ENCODE measurements around the gene SGTB.
"Not testable (repeated sequence)": the region's sequence is repeated elsewhere in the genome, so short reads cannot be mapped to it uniquely, and the experiment has no call there.

Gene SGTB

DNA sequence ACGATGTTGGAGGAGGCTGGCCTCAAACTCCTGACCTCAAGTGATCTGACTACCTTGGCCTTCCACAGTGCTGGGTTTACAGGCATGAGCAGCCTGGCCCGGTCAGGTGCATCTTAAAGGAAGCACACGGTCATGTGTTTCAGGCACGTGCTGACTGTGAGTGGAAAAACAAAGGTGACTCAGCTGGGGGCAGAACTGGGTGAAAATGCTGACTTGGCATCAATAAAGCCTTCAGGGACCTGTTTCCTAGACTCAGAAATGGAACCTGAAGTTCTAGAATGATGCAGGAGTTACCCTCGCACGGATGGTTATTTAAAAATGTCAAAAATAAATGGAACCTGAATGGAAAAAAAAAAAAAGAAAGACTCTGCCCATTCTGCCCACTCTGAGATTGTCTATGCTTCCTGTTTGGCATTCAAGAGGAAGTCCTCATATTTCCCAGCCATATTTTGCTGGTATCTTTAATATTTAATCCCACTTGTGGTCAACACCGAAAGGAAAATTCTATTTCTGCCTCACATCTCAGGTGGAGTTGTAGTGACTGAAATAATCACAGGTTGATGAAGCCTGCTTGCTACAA lies 12.4 kb upstream of the SGTB start:
- DNase-seq (ENCODE audit: low read depth), result not testable (repeated sequence)

DNA sequence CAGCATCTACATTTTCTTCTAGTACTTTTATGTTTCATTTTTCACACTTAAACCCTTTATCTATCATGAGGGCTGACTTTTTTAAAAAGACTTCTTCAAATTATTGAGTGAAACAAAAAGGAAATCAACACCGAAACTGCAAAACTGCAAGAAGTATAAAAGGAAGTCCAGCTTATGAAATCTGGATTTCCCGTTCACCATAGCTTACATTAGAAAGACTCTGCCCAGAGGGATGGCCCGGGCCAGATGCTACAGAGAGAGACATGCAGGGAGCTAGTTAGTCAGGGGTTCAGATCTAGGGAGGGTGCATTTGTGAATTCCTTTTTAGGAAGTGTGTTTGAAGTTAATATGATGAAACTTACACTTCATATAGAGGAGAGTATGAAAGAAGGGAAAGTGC lies 10.1 kb upstream of the SGTB start:
- DNase-seq (ENCODE audit: low read depth), result not testable (repeated sequence)

DNA sequence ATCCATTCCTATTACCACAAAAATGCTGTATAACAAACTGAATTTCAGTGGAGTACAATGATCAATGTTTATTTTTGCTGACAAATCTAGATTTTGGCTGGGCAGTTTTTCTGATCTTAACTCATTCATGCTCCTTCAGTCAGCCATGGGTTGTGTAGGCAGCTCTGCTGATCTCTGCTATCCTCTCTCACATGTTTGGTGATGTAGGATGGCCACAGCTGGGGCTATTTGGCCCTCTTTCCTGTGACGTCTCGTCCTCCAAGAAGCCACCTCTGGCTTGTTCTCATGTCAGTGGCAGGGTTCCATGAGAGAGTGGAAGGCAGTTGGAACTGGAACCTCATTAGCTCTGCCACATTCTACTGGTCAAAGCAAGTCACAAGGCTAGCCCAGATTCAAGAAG lies 9.0 kb upstream of the SGTB start:
- no peak for DNase-seq (ENCODE audit: low read depth)

DNA sequence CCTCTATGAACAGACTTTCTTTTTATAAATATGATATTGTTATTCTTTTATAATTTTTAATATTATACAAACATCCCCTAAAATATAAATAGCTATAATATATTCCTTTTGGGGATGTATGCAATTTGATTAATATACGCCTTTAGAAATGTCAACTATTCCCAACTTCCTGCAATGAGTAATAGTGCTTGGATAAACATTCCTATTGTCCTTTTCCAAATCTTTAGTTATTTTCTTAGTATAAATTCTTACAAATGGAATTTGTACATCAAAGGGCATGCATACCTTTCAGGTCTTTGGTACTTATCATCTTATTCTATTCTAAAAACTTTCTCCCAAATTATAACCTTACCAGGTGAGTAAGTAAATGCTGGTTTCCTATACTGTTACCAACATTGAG lies 6.3 kb upstream of the SGTB start:
- DNase-seq (ENCODE audit: low read depth), result peak; percentile 41

DNA sequence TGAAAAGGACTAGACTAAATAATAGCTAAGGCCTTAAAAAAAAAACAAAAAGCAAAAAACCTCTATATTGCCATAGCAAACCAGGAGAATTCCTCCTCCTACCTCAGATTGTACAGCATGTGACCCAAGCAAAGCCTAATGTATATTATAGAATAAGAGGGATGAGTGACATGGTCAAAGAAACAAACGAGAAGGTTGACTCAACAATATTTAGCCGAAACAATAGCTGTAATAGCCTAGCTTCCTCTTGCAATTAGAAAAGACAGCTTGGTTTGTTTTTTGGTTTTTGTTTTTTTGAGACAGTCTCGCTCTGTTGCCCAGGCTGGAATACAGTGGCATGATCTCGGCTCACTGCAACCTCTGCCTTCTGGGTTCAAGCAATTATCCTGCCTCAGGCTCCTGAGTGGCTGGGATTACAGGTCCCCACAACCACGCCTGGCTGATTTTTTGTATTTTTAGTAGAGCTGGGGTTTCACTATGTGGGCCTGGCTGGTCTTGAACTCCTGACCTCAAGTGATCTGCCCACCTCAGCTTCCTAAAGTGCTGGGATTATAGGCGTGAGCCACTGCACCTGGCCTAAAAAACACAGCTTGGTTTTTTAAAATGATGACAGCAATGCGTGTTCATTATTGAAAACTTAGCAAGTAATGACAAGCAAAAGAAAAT lies 5.7 kb upstream of the SGTB start:
- no peak for DNase-seq (ENCODE audit: low read depth)

DNA sequence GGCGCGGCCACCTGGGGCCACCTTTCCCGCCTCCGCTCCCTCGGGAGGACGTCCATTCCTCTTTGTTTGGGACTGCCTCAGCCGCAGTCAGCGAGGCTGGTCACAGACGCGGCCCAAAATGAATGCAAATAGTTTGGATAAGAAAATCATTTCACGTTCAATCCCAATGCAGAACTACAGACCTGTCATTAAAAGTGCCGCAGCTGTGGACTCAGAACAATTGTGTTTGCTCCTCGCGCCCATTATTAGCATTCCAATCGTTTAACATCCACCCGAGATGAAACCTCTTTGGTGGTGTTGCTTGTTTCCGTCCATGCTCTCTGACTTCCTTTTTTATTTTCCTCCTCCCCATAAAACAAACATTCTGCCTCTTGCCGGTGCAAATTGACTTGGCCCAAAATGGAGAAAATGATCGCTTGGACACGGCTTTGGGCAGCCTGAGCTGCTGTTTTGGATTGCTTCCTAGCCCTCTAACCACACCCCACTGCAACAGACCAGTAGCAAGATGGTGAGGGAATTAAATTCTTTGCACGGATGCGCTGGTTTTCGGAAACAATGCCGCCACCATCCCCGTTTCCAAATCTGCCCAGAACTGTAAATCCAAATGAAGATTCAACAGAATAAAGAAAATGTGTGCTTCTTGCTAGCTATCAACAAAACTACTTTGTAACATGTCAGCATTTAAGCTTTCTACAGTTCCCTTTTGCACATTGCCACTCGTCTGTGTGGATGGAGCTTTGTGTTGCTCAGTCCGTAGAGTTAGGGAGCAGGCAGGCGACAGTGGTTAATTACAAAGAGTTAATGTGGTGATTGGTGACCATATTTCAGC lies 880 bp upstream of the SGTB start:
- DNase-seq (ENCODE audit: low read depth), result peak; percentile 76

DNA sequence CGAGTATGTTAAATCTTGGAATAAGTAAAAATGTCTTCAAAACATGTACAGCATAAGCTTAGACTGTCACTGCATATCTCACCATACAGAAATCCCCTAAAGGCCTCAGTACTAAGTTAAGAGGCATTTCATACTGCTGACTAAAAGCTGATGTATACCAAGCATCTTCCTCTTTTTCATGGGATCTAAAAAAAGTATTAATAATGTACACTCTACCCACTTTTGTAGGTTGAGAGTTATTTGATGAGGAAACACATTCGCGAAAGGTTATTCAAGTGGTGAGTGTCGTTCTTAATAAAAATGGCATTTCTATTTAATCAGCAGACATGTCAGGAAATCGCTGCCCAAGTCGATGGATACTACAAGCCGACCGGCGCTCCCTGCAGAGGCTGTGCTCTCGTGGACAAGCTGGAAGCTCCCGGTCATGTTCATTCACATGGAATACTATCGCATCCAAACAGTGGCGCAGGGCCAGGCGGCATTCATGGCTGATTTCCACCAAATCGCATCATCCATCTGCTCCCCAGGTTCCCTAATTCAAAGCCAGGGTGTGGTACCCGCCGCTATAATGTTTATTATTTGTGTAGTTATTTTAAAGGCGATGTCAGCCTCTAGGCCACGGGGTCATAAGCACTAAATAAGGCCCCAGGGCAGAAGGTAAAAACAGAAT lies 724 bp downstream of the SGTB start:
- DNase-seq (ENCODE audit: low read depth), result peak; percentile 86

DNA sequence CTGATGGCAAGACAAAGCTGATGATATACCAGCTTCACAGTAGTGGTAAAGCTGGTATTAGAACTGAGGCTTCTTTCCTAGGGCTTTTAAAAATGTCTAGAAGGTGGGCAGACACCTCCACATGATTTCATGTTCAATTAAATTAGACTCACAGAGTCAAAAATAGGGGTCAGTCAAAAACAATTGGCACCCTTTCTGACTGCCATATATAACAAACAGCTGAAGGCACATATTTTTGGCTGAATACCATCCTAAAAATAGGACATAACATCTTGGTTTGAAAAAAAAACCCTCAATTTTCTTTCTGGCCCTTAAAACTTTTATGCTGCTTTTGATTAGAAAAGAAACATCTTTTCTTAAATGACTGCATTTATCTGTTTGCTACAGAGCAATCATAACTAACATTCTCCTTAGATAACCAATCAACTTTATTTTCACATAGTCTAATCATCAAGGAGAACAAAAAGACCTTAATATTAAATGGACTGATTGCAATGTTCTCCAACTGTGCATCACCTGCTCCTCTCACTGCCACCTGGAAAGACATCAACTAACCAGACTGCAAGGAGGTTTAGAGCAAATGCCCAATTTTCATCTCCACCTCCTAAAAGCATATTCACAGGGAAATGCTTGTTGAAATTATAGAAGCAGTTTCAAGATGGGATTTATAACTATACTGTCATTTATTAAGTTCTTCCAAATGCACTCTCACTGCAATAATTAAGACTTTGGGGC lies 3.2 kb downstream of the SGTB start:
- DNase-seq (ENCODE audit: low read depth), result no peak

DNA sequence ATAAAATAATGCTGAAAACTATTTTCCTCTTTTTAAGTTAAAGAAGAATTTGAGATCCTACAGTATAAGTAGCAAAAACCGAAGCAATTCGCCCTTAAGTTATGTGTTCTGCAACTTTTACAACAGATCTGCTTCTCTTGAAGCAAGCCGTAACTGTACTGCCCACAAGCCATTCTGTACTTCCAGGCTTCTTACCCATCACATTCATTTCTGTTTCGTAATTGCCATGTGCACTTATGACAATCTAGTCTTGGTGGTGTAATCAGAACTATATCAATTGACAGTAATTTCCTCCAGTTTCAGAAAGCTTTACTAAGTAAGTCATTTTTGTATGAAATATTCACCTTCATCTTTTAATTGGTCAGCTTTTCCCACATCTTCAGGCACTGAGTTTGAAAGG lies 13.8 kb downstream of the SGTB start:
- no peak for DNase-seq (ENCODE audit: low read depth)

DNA sequence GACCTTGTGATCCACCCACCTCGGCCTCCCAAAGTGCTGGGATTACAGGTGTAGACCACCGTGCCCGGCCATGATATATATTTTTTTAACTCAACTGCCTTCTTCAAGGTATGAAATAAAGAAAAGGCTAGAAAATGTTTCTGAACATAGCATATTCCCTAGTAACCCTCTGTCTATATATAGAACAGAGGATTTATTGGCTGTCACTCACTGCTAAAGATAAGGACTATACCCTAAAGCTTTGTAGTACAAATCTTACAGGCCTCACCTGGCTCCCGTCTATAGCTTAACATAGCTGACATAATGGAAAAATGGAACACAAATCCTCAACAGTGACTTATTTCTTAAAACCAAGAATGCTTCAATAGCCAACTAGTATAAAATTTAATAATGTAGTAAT lies 14.2 kb downstream of the SGTB start:
- DNase-seq (ENCODE audit: low read depth), result no peak

DNA sequence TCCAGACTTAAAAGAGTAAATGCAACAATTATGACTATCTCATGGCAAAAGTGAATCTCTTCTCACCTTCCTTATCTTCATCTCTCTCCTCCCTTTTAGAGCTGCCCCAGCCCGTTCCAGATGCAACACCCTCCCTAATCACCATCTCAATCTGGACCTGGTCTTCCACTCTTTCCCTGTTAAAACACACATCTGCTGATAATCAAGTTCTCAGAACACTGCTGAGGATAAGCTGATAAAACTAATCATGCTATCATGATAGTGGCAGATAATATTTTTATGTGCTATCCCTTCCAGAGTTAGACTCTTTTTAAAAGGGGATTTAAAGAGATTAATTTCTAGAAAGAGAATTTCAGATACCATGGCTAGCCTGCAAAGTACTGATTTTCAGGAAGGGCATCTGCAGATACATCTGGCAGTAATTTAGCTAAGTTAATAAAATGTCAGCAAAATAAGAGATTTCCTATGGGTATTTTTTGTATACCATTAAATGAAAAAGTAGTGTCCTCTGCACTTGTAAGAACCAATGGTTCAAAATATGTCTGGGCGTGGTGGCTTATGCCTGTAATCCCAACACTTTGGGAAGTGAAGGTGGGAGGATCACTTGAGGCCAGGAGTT lies 17.2 kb downstream of the SGTB start:
- no peak for DNase-seq (ENCODE audit: low read depth)

DNA sequence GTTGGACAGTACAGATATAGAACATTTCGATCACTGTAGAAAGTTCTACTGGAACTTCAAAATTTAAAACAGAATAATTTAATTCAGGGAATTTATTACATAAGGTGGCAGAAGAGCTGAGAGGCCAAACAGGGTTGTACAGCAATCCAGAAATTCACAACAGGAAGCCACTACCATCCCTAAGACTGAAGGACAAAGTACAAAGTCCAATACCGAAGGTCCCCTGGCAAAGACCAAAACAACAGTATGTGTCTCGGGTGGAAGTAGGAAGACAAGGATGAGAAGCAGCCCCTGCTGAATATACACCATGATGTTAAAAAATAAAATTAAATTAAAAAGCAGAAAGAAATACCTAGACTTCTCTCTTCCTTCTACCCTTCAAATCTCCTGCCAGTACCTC lies 19.9 kb downstream of the SGTB start:
- DNase-seq (ENCODE audit: low read depth), result no peak

DNA sequence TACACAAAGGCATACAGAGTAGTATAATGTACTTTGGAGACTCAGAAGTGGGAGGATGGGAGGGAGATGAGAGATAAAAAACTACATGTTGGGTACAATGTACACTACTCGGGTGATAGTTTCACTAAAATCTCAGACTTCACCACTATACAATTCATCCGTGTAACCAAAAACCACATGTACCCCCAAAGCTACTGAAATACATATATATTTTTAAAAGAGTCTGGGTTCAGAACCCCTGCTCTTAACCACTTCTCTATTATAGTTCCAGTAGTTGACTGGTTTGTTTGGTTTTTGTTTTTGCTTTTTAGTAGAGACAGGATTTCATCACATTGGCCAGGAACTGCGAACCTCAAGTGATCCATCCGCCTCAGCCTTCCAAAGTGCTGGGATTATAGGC lies 22.6 kb downstream of the SGTB start:
- DNase-seq (ENCODE audit: low read depth), result no peak

DNA sequence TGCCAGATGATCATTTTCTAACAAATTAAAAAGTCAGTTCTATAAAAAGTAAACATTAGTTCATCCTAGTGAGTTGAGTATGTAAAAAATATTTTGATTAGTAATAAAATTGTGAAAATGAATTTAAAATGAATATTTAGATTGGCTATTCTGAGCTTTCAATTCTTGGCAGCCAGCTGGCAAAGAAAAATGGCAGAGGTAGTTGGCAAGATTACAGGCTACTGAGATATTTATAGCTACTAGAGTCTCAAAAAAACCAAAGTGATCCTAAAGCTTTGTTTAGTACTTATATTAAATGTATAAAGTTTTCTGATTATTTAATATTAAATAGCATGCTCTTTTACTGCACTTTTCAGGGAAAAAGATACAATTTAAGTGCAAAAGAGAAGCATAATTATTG lies 25.0 kb downstream of the SGTB start:
- no peak for DNase-seq (ENCODE audit: low read depth)

DNA sequence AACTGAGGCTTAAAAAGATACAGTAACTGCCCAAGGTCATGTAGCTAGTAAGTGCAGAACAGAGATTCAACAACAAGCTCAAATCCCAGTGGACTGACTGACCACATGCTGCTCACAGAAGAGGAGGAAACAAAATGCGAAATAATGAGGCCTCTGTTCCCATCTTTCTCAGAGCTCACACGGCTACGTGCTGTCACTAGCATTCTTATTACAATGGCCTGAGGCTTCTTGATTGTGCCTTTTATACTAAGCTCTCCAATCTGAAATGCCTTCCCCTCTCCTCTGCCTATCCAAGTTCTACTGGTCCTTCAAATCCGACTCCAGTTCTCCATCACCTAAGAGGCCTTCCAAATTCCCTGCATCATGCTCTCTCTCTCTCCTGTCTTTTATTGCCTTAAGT lies 26.0 kb downstream of the SGTB start:
- no peak for DNase-seq (ENCODE audit: low read depth)

DNA sequence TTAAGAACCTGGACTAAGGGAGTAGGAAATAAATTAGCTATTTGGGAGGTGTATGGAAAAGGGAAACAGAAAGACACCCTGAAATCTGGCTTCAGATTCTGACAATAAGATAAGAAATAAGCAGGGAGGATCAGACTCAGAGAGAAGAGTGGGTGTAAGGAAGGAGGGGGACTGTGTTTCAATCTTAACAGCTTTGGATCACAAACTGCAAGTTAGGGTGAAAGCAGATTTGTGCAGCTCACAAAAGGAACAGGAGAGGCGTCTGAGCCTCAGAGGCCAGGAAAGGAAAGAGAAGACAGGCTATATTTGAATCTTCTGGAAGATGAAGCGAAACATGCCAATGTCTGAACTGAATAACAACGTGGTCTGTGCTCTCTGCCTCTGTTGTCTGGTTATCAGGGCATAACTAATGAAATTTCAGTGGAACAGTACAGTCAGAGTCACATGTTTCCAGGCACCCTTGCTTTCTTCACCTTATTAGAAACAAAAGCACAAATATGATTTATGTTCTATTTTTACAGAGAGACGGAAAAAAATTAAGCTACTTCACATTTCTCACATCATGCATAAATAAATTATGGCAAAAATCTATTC lies 26.6 kb downstream of the SGTB start:
- no peak for DNase-seq (ENCODE audit: low read depth)

DNA sequence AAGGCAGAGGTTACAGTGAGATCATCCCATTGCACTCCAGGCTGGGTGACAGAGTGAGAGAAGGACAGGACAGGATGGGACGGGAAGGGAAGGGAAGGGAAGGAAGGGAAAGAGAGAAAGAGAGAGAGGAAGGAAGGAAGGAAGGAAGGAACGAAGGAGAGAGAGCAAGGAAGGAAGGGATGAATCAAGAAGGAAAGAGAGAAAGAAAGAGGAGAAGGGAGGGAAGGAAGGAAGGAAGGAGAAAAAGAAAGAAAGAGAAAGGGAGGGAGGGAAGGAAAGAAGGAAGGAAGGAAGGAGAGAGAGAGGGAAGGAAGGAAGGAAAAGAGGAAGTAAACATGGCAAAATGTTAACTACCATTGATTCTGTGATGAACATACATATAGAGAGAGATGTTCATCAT lies 28.8 kb downstream of the SGTB start:
- no peak for DNase-seq (ENCODE audit: low read depth)

DNA sequence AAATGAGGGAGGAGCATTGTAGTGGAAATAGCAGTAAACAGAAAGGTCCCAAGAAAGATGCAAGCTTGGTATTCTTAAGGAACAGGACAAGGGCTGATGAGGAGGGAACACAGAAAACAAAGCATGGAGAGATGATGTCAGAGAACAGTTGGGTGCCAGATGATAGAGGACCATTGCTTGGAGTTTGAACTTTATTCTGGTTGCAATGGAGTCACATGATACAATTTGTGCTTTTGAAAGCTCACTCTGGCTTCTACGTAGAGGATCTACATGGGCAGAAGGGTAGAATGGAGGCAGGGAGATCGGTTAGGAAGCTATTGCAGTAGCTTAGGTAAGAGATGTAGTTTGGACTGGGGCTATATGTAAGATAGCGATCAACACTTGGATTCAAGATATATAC lies 39.8 kb downstream of the SGTB start:
- DNase-seq (ENCODE audit: low read depth), result no peak

DNA sequence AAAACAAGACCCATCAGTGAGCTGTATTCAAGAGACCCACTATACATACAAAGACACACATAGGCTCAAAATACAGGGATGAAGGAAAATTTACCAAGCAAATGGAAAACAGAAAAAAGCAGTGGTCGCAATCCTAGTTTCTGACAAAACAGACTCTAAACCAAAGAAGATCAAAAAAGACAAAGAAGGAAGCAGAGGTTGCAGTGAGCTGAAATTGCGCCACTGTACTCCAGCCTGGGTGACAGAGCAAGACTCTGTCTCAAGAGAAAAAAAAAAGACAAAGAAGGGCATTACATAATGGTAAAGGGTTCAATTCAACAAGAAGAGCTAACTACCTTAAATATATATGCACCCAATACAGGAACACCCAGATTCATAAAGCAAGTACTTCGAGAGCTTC lies 45.9 kb downstream of the SGTB start:
- not testable (repeated sequence) for DNase-seq (ENCODE audit: low read depth)

DNA sequence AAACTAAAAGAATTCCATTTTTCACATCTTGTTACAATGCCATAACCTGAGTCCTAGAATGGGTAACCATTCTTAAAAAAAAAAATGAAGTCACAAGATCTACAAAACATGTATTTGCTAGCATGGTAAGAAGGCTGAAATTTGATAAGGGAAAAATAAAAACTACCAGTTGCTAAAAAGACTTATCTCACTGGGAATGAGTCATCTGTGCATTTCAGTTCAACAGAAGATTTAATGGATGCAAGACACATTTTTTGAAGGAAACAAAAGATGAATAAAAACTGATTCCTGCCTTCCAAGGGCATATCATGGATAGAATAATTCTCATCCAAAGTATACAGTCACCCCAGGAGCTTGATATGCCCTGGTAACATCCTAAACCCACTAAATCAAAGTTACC lies 47.2 kb downstream of the SGTB start:
- peak; percentile 8 for DNase-seq (ENCODE audit: low read depth)

DNA sequence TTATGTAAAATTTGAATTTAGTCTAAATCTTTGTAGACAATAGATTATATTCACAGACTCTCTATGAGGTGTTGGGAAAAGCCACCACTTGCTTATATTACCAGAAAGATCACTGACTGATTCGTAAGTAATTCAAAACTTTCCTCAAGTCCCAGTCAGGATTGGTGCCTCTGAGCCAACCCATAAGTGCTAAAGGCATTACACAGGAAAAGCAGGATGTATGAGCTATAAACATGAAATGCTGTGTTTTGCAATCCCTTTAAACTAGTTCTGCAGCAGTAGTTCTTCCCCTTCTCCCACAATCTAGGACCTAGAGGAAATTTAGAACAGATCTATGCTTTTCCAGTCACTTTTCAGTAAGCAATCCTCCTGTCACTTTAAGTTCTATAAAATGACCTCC lies 49.1 kb downstream of the SGTB start:
- DNase-seq (ENCODE audit: low read depth), result peak; percentile 69

Data from ELR (cell line).